NCI-H1092 treated with DMSO at 0.1 percent for 48 hours (cell line): Measurements from ENCODE around the gene RIMKLB.
"Not testable (repeated sequence)": the region's sequence is repeated elsewhere in the genome, so short reads cannot be mapped to it uniquely, and the experiment has no call there.

Source experiments
- DNase-seq: peaks from one replicate; lab custom pipeline; 2025; lab: John Stamatoyannopoulos, UW

Gene RIMKLB

GRCh38 chr12:8692573-8692972 is 5.2 kb upstream of the RIMKLB start:
- DNase-seq: peak; percentile 88

DNA sequence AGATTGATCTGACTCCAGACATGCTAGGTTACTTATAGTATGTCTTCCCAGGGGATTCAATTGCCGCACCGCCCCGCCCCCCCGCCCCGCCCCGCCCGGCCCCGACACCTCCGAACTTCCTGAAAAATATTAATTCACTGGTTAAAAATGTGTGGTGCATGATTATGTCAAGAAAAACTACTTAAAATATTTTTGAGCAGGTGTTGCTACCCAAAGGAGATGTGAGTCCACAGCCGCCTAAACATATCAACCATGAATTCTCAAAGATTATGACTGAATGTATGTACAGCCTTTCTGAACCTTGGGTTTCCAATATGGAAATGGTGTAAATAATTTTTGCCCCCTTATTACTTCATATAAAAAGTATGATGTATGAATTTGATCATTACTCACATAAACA is 2.7 kb upstream of the RIMKLB start:
- no peak for DNase-seq

- no peak for DNase-seq
Observed at GRCh38 chr12:8696442-8697090, 1.2 kb upstream of the RIMKLB start.

DNA sequence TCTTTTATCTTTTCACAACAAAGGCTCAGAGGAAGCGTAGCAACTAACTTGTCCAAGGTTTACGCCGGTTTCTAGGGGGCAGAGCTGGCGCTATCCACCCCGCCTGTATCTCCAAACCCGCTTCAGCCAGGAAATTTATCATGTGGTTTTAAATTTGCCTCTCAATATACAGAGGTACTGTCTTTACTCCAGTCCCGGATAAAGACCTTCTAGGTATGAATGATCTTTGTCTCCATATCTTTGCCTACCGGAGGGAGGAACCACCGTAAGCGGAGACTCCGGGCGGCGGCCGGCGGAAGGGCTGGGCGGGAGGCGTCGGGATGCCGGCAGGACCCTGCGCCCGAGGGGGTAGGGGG is 693 bp upstream of the RIMKLB start:
- DNase-seq: peak; percentile 73

- DNase-seq: peak; percentile 35
Observed at GRCh38 chr12:8698132-8698851, 501 bp downstream of the RIMKLB start.

DNA sequence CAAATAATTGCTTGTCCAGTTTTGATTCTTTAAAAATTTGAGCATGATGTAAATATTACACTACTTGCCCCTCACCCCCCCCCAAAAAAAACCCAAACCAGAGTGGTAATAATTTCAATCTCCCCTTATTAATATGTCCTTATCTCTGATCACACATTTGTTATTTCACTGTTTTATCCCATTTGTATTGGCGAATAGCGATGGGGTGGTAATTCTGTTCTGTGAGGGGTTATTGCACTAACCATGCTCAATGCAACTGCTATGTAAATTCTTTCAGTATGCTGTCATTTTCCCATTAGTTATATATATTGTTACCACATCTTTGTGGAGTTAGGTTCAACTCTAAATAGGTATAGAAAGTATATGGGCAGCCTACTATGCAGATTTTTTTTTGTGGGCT is 1.1 kb downstream of the RIMKLB start:
- DNase-seq: no peak

DNA sequence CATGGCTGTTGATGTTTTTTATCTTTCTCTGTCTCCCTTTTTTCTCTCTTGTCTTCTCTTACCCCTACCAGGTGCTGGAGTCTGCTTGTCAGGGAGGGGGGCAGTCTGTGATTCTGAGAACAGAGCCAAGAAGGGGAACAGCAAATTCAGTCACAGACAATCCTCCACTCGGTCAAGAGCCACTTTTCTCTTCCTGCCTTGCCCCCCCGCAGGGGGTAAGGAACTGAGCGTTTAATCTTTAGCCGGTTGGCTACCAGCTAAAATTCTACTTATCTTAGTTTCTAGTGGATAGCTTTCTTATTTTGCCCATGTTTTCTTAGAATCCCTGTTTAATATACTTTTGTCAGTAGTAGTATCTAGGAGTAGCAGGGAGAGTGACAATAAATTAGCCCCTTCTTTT is 1.9 kb downstream of the RIMKLB start:
- no peak for DNase-seq

DNA sequence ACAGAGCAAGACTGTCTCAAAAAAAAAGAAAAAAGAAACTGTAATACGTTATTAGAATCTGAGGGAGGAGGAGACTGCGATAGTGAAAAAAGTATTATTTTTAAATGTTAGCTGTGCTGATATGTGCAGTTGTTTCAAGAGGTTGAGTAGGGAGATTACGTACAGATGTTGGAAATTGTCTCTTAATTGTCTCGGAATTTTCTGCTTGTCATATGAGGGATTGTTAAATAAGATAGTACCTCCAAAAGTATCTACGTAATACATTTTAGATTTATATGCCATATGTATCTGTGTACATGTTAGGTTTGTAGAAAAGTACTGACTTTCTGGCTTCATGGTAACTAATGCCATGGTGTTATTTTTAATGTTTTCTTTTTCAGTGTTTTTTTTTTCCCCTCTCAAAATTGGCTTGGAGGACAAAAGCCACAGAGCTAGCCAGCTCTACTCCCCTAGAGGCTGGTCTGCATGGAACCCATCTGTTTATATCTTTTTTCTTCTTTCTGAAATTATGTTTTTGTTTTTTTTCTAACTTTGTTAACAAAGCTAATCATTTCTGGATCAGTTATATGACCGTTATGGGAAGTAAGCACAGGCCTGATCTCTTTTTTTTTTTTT is 3.4 kb downstream of the RIMKLB start:
- no peak for DNase-seq

- DNase-seq: no peak
Observed at GRCh38 chr12:8702159-8702558, 4.4 kb downstream of the RIMKLB start.

DNA sequence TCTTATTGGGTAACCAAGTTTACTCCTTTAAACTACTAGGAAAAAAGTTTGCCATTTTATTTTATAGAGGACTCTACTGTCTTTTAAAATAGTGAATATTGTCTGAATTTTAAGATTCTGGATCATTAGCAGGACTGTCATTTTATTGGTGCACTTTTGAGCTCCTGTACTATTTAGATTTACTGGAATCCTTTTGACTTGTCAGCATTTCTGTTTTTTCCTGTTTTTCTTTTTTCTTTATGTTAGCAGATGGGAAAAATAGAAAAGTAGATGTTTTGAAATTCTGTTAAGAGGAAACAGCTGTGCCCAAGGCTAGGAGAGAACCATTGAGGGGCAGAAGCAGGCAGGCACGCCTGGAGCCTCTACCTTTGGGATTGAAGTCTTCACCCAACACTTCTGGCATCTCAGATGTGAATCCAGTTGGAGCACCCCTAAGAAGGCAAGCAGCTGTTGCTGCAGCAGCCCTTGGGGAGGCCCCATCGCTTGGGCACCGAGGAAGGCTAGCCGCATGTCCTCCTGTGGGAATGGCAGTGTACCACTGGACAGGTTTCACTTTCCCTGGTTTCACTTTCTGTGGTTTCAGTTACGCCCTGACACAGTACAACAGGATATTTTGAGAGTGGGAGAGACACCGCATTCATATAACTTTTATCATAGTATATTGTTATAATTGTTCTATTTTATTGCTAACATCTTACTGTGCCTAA is 11.5 kb downstream of the RIMKLB start:
- DNase-seq: no peak

DNA sequence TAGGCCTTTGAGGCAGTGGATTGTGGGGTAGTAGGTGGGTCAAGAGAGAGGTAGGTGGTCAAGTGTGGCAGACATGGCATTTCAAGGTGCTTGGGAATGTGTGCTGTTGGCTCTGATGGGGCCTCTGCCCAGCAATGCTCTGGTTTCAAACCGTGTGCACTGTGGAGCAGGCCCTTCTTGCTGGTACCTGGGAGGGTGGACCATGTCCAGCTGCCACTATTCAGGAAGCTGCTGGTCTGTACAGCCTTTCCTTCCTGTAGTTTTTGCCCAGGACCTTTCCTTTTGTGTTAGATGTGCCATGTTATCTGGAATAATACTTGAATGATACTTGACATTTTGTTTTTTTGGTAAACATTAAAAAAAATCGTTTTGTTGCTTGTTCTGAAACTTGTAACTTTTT is 14.8 kb downstream of the RIMKLB start:
- DNase-seq: no peak

DNA sequence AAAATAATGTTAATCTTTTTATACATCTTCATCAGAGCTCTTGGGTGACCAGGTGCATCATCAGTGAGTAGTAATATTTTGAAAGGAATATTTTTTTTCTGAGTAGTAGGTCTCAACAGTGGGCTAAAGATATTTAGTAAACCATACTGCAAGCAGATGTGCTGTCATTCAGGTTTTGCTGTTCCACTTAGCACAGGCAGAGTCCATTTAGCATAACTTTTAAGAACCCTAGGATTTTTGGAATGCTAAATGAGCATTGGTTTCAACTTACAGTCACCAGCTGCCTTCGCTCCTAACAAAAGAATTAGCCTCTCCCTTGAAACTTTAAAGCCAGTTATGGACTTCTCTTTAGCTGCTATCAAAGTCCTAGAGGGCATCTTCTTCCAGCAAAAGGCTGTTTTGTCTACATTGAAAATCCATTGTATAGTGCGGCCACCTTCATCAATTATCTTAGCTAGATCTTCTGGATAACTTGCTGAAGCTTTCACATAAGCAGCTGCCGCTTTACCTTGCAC is 24.6 kb downstream of the RIMKLB start:
- DNase-seq: no peak

GRCh38 chr12:8734873-8735381 is 37.1 kb downstream of the RIMKLB start:
- no peak for DNase-seq

- no peak for DNase-seq
Observed at GRCh38 chr12:8742501-8742900, 44.7 kb downstream of the RIMKLB start.

DNA sequence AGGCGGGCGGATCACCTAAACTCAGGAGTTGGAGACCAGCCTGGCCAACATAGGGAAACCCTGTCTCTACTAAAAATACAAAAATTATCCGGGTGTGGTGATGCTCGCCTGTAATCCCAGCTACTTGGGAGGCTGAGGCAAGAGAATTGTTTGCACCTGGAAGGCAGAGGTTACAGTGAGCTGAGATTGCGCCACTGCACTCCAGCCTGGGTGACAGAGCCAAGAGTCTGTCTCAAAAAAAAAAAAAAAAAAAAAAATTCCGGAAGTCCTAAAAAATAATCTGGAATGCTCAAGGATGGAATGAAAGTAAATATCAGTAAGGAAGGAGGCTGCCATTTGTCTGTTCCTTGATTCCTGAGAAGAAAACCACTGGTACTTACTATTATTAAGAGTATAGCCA is 45.3 kb downstream of the RIMKLB start:
- DNase-seq: not testable (repeated sequence)

DNA sequence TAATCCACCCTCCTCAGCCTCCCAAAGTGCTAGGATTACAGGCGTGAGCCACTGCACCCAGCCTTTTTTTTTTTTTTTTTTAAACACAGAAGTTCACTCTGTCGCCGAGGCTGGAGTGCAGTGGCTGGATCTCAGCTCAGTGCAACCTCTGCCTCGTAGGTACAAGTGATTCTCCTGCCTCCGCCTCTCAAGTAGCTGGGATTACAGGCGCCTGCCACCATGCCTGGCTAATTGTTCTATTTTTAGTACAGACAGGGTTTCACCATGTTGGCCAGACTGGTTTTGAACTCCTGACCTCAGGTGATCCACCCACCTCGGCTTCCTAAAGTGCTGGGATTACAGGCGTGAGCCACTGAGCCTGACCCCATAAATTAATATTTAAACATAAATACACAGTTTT is 47.8 kb downstream of the RIMKLB start:
- DNase-seq: not testable (repeated sequence)

DNA sequence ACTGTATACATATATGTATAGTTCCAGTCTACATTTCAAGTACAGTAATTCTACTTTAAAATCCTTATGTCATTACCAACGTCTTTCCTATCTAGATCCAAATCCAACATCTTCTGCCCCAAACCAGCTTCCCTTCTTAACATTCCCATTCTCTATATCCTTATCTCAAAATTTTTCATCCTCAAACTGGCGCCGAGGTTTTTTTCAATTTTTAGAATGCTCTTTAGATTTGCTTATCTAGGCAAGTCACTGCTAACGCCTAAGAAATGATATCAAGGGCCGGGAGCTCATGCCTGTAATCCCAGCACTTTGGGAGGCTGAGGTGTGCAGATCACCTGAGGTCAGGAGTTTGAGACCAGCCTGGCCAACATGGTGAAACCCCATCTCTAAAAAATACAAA is 48.3 kb downstream of the RIMKLB start:
- DNase-seq: no peak

GRCh38 chr12:8760076-8760475 is 62.3 kb downstream of the RIMKLB start:
- not testable (repeated sequence) for DNase-seq

GRCh38 chr12:8762701-8763100 is 64.9 kb downstream of the RIMKLB start:
- not testable (repeated sequence) for DNase-seq

DNA sequence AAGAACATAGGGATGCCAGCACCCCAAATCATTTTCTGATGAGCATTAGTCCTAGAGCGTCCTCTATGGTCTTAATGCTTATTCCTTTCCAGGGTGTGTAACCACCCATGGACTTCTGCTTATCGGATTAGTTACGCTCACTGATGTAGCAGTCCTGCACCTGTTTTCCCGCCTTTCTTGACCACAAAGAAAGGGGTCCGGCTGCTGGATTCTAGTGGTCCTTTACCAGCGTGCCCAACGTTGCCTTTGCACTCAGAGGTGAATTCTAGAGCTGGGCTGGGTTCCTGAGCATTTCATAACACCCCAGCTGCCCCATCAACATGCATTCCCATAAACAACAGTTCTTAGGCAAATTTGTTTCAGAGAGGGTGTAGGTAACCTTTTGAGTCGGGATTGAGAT is 68.3 kb downstream of the RIMKLB start:
- DNase-seq: not testable (repeated sequence)

DNA sequence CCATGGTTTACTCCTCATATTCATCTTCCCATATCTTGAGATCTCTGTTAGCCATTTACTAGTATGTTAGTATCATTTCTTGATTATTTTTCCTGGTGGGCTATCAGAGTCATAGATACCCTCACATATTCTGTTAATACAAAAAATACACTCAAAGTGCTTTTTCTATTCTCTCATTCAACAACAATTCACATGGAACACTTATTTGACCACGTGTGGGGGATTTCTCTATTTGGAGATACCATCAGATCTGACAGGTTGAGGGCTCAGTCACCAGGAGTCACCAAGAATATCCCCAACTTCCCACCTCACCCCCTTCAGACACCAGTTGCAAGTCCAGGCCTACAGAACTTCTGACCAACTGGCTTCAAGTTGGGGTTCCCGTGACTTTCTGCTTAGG is 72.7 kb downstream of the RIMKLB start:
- no peak for DNase-seq

GRCh38 chr12:8771072-8771471 is 73.3 kb downstream of the RIMKLB start:
- DNase-seq: no peak
